Uterus (tissue), 4 donors: ENCODE measurements around the gene VIT. TPM values are rescaled to one million over a fixed set of nuclear protein-coding genes. Genes with fewer than 3 reads are reported as not detected.

Experiments used
- DNase-seq, 2 donors: peaks; one replicate each; pipeline ENCODE4 v3.0.0-alpha.2; 2019 to 2020
- H3K27ac ChIP-seq, 2 donors: fragments of 200-600 bp; sonication (generic); 1 replicate in 1 of 2; 2 replicates in 1 of 2; pipeline ENCODE4 v1.5.1; 2016 to 2018
- H3K27me3 ChIP-seq, 2 donors: fragments of 200-600 bp; sonication (generic); one replicate each; pipeline ENCODE4 v1.5.1; 2018 to 2019; ENCODE audit warnings: control low read depth in 1 of 2
- H3K36me3 ChIP-seq, 2 donors: fragments of 200-600 bp; sonication (generic); one replicate each; pipeline ENCODE4 v1.5.1; 2019; ENCODE audit warnings: control low read depth in 1 of 2
- H3K4me1 ChIP-seq, 2 donors: fragments of 200-600 bp; sonication (generic); one replicate each; pipeline ENCODE4 v1.5.1; 2018 to 2019; ENCODE audit warnings: control low read depth in 1 of 2
- H3K4me3 ChIP-seq, 2 donors: fragments of 200-600 bp; sonication (generic); 1 replicate in 1 of 2; 2 replicates in 1 of 2; pipeline ENCODE4 v1.5.1; 2018 to 2019; ENCODE audit warnings: mild to moderate bottlenecking in 1 of 2
- H3K9me3 ChIP-seq, 2 donors: fragments of 200-600 bp; sonication (generic); one replicate each; pipeline ENCODE4 v1.5.1; 2019; ENCODE audit warnings: control low read depth in 1 of 2
- POLR2A ChIP-seq, 2 donors: fragments of 450-650 bp; IDR thresholded peaks; one replicate each; pipeline ENCODE4 v1.6.1; 2016; ENCODE audit warnings: antibody characterized with exemption in 2 of 2, mild to moderate bottlenecking in 1 of 2, moderate library complexity in 1 of 2
- intact Hi-C: fragments of 100-400 bp; cut with DNase I; formaldehyde crosslinking; loops from one replicate; pipeline ENCODE4 v1.15.1; 2023; ENCODE audit warnings: low total_unique reads
- total RNA-seq, 4 donors: library from RNA; depleted of rRNA in 3 of 4; stranded (reverse); fragments of >200 nt in 3 of 4; gene quantifications; one replicate each; pipeline versions ENCODE4 v1.1.0 to v1.2.4, GENCODE V29; 2014 to 2023
- TF ChIP-seq, protein P1 (sequence below), 4 experiments: fragments of 200-600 bp in 2 of 4; fragments of 450-650 bp in 2 of 4; sonication (generic) in 2 of 4; IDR thresholded peaks; one replicate each; pipeline ENCODE4 v1.5.1; 2016 to 2019; ENCODE audit warnings: antibody characterized with exemption in 4 of 4, mild to moderate bottlenecking in 2 of 4, moderate library complexity in 1 of 4
- donor health status: DM: yes; HTN: yes; CAD: no.

Gene VIT, protein sequence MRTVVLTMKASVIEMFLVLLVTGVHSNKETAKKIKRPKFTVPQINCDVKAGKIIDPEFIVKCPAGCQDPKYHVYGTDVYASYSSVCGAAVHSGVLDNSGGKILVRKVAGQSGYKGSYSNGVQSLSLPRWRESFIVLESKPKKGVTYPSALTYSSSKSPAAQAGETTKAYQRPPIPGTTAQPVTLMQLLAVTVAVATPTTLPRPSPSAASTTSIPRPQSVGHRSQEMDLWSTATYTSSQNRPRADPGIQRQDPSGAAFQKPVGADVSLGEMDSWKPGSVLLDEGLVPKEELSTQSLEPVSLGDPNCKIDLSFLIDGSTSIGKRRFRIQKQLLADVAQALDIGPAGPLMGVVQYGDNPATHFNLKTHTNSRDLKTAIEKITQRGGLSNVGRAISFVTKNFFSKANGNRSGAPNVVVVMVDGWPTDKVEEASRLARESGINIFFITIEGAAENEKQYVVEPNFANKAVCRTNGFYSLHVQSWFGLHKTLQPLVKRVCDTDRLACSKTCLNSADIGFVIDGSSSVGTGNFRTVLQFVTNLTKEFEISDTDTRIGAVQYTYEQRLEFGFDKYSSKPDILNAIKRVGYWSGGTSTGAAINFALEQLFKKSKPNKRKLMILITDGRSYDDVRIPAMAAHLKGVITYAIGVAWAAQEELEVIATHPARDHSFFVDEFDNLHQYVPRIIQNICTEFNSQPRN
- total RNA-seq: 1 to 10 TPM in 3 of 4 donors, under 1 TPM in 1; 0.26 to 6.2 (median 2.8) TPM

DNA sequence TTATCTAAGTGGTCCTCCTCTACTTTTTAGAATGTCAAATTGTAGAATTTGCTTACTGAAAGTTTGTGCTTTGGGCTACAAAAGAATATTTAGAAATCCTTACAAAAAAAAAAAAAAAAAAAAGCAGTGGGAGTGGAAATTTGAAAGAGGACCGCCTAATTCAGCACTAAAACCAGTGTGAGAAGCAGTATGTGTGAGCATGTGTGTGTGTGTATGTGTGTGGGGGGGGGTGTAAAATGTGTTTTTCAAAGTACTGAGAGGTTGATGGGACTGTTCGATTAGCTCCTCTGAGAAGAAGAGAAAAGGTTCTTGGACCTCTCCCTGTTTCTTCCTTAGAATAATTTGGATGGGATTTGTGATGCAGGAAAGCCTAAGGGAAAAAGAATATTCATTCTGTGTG is at the start of gene VIT:
Gene VIT, plus strand, starts transcription at position 175 of the 400 bp plus-strand sequence. CDS start 19,664 bp downstream, outside the sequence.
- Histone ChIP-seq H3K36me3 (no peaks in the 10 kb centered on the region), H3K9me3 (no peaks in the 10 kb centered on the region), H3K27ac (no peak within 1 kb of the TSS), H3K4me3 (no peak within 1 kb of the TSS), H3K27me3 (no peaks in the 10 kb centered on the region), H3K4me1 (no peaks in the 10 kb centered on the region)
- TF ChIP-seq POLR2A (IDR thresholded peaks at IDR 0.05): no peak
- TF ChIP-seq, protein P1, sequence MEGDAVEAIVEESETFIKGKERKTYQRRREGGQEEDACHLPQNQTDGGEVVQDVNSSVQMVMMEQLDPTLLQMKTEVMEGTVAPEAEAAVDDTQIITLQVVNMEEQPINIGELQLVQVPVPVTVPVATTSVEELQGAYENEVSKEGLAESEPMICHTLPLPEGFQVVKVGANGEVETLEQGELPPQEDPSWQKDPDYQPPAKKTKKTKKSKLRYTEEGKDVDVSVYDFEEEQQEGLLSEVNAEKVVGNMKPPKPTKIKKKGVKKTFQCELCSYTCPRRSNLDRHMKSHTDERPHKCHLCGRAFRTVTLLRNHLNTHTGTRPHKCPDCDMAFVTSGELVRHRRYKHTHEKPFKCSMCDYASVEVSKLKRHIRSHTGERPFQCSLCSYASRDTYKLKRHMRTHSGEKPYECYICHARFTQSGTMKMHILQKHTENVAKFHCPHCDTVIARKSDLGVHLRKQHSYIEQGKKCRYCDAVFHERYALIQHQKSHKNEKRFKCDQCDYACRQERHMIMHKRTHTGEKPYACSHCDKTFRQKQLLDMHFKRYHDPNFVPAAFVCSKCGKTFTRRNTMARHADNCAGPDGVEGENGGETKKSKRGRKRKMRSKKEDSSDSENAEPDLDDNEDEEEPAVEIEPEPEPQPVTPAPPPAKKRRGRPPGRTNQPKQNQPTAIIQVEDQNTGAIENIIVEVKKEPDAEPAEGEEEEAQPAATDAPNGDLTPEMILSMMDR (IDR thresholded peaks at IDR 0.05): no peak
- no peak for DNase-seq
- intact Hi-C loops: no loop called here

DNA sequence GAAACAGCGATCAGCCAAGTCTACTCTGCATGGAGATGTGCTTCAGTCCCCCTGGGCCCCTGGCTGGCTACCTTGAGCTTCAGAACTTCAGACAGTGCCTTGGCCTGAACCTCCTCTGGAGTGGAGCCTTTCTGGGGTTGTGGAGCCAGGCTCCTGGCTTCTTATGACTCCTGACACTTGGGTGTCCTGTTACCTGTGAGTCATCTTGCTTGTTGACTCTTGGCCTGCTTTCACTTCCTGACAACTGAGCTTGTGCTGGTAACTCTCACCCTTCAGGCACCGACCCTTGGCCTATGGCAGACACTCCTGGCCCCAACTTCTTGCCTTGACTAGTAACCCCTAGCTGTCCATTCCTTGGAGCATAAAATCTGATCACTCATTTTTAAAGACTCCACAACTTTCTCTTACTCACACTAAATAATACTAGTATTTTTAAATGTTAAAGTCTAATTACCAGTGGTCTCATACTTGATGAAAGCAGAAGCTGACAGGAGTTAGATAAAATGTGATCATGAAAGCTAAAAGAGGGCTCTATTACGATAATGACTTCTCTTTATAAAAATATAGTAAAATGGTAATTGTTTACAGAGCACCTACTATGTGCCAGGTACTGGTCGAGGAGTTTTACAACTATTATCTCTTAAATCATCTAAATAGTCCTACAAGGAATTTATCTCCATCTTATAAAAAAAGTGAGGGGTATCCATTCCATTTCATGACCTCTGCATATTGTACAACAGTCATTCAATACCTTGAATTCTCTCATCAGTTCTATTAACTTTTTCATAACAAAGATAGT is 46.3 kb upstream of the VIT start:
- H3K27me3 ChIP-seq: no peaks in the 10 kb centered on the region
- H3K27ac ChIP-seq: no peak overlapping the region
- H3K9me3 ChIP-seq: no peaks in the 10 kb centered on the region
- H3K36me3 ChIP-seq: no peaks in the 10 kb centered on the region
- no peak for TF ChIP-seq POLR2A (IDR thresholded peaks at IDR 0.05)
- TF ChIP-seq, protein P1 (IDR thresholded peaks at IDR 0.05): no peak
- H3K4me1 ChIP-seq: no peaks in the 10 kb centered on the region
- no peak overlapping the region for H3K4me3 ChIP-seq
- intact Hi-C loops: no loop called here
- no peak for DNase-seq

DNA sequence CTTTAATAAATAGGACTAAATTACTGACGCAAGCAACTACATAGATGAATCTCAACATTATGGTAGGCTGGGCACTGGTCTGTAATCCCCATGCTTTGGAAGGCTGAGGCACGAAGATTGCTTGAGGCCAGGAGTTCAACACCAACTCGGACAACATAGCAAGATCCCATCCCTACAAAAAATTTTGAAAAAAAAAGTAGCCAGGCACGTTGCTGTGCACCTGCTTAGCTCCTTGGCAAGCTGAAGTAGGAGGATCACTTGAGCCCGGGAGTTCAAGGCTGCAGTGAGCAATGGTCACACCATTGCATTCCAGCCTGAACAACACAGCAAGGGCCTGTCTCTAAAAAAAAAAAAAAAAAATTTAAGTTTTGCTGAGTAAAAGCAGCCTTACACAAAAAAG is 43.4 kb upstream of the VIT start:
- intact Hi-C loops: no loop called here

DNA sequence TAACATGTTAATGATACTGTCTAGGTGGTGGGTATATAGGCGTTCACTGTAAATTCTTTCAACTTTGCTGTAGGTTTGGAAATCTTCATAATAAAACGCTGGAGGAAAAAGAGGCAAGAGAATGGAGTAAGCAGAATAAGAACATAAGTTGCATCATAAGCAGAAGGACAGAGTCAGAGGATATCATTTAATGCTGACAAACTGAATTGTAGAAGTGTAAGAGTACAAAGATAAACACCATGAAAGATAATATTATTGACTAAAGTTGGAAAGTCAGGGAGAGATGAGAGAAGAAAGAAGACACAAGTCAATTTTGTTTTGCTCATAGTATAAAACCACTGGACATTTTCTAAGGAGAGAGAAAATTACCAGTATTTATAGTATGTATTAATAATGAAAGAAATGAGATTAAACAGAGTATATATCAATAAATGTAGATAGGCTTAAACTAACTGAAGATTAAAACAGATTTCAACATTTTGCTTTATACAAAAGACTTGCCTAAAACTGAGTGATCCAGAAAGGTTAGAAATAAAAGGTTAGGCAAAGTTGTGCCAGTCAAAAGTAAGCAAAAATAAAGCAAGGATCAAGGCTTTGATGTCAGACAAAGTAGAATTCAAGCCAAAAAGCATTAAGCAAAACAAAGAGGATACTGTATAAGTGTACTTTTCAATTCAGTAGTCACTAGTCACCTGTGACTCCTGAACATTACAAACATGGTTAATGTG is 42.4 kb upstream of the VIT start:
- H3K9me3 ChIP-seq: no peaks in the 10 kb centered on the region
- no peak overlapping the region for H3K27ac ChIP-seq
- H3K27me3 ChIP-seq: no peaks in the 10 kb centered on the region
- no peaks in the 10 kb centered on the region for H3K36me3 ChIP-seq
- DNase-seq: no peak
- TF ChIP-seq, protein P1 (IDR thresholded peaks at IDR 0.05): no peak
- TF ChIP-seq POLR2A (IDR thresholded peaks at IDR 0.05): no peak
- intact Hi-C loops: no loop called here
- no peak overlapping the region for H3K4me3 ChIP-seq
- no peaks in the 10 kb centered on the region for H3K4me1 ChIP-seq

More for the DNA sequence above, 43.4 kb upstream of the VIT start:
- Histone ChIP-seq H3K4me3 (no peak overlapping the region), H3K4me1 (no peaks in the 10 kb centered on the region), H3K9me3 (no peaks in the 10 kb centered on the region), H3K27ac (no peak overlapping the region), H3K36me3 (no peaks in the 10 kb centered on the region), H3K27me3 (no peaks in the 10 kb centered on the region)
- TF ChIP-seq, protein P1 (IDR thresholded peaks at IDR 0.05): no peak
- no peak for TF ChIP-seq POLR2A (IDR thresholded peaks at IDR 0.05)
- DNase-seq: no peak
